B cell (primary cell): ENCODE measurements around the gene LAMB1.

Source experiments
- CTCF ChIP-seq: fragments of 200-600 bp; IDR thresholded peaks from one replicate; pipeline ENCODE4 v1.8.0; 2022; ENCODE audit warnings: antibody characterized with exemption, mild to moderate bottlenecking
- EZH2 ChIP-seq: IDR thresholded peaks from 2 replicates; pipeline ENCODE4 v1.6.1; 2012; ENCODE audit warnings: borderline replicate concordance, low read depth, mild to moderate bottlenecking, moderate library complexity, low read length; ENCODE audit not compliant: insufficient read depth, poor library complexity, severe bottlenecking

DNA sequence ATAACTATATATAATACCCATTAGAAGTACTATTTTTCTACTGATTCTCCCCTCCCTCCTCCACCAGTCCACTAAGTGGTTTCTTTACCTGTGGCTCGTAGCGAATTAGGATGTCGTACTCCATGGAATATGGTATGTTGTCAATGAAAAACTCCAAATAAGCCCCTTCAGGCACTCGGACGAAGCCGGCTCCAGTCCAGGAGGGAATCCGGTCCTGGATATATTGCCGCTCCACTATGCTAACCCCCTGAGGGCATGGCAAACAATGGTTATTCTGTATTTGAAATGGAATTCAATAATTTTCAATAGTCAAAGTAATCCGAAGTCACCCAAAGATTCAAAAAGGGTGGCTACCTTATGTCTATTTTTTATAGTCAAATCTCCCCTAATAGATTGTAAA, 40.1 kb downstream of the LAMB1 start:
- TF ChIP-seq CTCF (no peak), EZH2 (no peak)
